Cardiac fibroblast (primary cell): ENCODE data around the gene NKD1.
"Not testable (repeated sequence)": the region's sequence is repeated elsewhere in the genome, so short reads cannot be mapped to it uniquely, and the experiment has no call there.

Experiments
- DNase-seq, 2 donors: peaks; one replicate each; pipeline versions ENCODE4 v3.0.0 to v3.0.0-alpha.2; 2010; ENCODE audit warnings: low read depth in 2 of 2
- H3K4me3 ChIP-seq, 2 donors: replicated peaks in 1 of 2; 1 replicate in 1 of 2; 2 replicates in 1 of 2; pipeline ENCODE4 v1.5.1; 2011; ENCODE audit warnings: low read depth in 2 of 2, low read length in 2 of 2, mild to moderate bottlenecking in 2 of 2, moderate library complexity in 1 of 2
- CTCF ChIP-seq: IDR thresholded peaks from one replicate; pipeline ENCODE4 v1.5.1; 2011; ENCODE audit warnings: low read depth, mild to moderate bottlenecking, low read length, inconsistent platforms

NKD1 gene

GRCh38 chr16:50576403-50577113 lies 28.4 kb downstream of the NKD1 start:
- no peak overlapping the region for H3K4me3 ChIP-seq
- no peak for DNase-seq
- no peak for TF ChIP-seq CTCF

- no peak overlapping the region for H3K4me3 ChIP-seq
- no peak for TF ChIP-seq CTCF
- no peak for DNase-seq
Measured at GRCh38 chr16:50578137-50578536, 29.9 kb downstream of the NKD1 start.

- H3K4me3 ChIP-seq, result not testable (repeated sequence)
Measured at GRCh38 chr16:50579373-50579772, 31.2 kb downstream of the NKD1 start.

GRCh38 chr16:50580180-50580798 lies 32.1 kb downstream of the NKD1 start:
- TF ChIP-seq CTCF, result no peak
- DNase-seq, result no peak
- H3K4me3 ChIP-seq, result no peak overlapping the region

More at GRCh38 chr16:50579373-50579772, 31.2 kb downstream of the NKD1 start:
- not testable (repeated sequence) for DNase-seq

GRCh38 chr16:50581845-50582244 lies 33.6 kb downstream of the NKD1 start:
- DNase-seq, result no peak
- no peak for TF ChIP-seq CTCF
- no peak overlapping the region for H3K4me3 ChIP-seq

- DNase-seq, result no peak
- H3K4me3 ChIP-seq, result no peak overlapping the region
- TF ChIP-seq CTCF, result no peak
Measured at GRCh38 chr16:50583211-50583610, 35.0 kb downstream of the NKD1 start.

GRCh38 chr16:50584033-50584722 lies 36.0 kb downstream of the NKD1 start:
- no peak overlapping the region for H3K4me3 ChIP-seq
- no peak for TF ChIP-seq CTCF
- no peak for DNase-seq
